Fibroblast of the conjunctiva (primary cell): ENCODE data around the gene DLGAP1.
A peak's percentile ranks its signal among the peaks of the same experiment; 100 is the strongest.
"Not testable (repeated sequence)": the region's sequence is repeated elsewhere in the genome, so short reads cannot be mapped to it uniquely, and the experiment has no call there.

ENCODE experiments used
- DNase-seq: peaks from one replicate; pipeline ENCODE4 v3.0.0-alpha.2; 2010; ENCODE audit warnings: low read depth

The DLGAP1 gene

DNA sequence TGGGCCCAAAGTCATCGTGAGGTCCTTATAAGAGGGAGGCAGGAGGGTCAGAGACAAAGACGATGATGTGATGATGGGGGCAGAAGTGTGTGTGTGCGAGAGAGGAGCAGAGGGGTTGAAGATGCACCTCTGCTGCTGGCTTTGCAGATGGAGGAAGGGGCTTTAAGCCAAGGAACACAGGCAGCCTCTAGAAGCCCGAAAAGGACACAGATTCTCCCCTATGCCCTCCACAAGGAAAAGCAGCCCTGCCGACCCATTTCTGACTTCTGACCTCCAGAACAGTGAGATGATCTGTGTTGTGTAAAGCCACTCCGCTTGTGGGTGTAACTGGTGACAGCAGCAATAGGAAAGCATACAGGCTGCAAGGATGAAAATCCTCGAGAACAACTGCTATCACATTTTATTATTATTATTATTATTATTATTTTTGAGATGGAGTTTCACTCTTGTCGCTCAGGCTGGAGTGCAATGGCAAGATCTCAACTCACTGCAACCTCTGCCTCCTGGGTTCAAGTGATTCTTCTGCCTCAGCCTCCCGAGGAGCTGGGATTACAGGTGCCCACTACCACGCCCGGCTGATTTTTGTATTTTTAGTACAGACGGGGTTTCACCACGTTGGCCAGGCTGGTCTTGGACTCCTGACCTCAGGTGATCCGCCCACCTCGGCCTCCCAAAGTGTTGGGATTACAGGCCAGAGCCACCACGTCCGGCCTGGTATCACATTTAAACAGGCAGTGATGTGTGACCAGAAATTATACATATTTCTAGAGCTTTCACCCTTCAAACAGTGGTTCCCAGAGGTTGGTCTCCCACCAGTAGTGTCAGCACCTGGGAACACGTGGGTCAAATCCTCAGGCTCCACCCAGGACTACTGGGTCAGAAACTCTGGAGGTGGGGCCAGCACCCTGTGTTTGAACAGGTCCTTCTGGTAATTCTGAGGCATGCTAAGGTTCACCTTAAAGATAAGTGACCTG, 834.7 kb downstream of the DLGAP1 start:
- DNase-seq = no peak

DNA sequence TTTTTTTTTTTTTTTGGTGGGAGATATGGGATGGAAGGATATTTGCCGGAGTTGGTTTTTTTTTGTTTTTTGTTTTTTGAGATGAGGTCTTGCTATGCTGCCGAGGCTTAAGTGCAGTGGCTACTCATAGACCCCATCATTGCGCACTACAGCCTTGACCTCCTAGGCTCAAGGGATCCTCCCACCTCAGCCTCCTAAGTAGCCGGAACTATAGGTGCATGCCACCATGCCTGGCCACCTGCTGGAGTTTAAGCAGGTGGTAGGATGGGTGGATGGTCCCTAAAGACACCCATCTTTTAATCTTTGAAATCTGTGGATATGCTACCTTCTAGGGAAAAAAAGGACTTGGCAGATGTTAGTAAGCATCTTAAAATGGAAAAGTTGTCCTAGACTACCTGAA, 835.4 kb downstream of the DLGAP1 start:
- no peak for DNase-seq

DNA sequence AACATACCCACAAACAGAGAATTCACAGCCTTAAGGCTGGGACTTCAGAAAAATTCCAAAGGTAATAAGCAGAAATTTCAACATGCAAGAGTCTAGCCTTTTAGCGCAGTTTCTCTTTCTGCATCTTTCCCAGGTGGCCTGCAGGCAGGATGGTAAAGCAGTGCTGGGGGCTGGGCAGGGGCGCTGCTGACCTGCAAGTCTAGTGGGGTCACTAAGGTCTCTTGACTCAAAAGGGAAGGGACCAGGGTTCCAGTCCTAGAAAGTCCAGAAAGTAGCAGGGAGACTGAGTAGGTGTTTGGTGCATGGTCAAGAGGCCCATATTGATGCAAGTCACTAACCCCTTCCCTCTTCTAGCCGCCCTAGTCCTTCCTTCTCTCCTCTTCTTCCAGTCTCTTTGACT, 835.9 kb downstream of the DLGAP1 start:
- DNase-seq = no peak

DNA sequence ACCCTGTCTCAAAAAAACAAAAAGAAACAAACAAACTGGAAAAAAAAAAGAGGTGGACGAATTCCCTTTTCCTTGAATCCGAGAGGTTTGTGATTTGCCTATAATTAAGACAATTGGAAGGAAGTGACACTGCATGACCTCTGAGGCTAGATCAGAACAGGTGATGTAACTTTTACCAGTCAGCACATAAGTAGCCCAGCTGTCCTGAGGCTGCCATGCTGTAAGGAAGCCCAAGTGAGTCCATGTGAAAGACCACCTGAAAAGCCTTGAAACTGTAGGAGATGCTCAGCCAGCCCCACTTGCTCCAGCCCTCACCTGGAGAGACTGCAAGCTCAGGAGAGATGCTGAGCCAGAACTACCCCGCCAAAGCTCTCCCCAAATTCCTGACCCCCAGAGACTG, 838.4 kb downstream of the DLGAP1 start:
- no peak for DNase-seq

DNA sequence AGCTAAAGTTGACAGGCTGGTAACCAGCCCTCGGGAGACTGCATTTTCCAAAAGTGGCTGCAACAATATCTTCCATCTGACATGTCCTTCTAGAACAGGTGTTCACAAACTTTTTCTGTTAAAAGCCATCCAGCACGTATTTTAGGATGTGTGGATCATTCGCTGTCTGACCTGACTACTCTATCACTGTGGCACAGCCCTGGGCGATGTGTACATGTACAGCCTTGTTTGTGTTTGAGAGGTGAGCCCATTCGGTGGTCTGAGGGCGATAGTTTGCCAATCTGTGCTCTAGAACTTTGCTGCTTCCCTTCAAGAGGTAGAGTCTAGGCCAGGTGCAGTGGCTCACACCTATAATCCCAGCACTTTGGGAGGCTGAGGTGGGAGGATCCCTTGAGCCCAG, 839.0 kb downstream of the DLGAP1 start:
- DNase-seq = no peak

DNA sequence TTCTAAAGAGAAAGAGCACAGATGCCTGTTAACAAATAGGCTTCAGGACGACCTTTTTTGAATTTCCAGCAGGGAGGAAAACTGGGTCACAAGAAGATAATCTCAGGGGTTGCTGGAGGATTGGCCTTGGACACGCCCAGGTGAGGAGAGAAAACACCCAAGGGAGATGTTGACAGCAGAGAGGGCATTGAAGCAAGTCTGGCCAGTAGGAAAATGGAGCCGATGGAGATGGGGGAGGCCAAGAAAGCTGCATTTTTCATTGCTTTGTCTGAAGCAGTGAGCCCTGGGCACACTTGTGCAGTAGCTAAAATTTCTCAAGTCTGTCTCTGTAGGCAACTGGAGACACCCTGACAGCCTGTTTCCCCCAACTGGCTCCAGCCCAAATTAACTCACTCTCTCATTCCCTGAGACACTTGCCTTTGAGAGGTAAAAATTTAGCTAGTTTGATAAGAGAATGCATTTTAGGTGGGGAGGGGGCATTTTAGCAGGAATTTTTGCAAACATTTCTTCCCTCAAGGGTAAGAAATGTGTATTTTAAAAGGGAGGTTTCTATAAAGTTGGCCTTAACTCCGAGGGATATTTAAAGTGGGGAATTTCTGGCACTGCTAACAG, 839.6 kb downstream of the DLGAP1 start:
- DNase-seq = no peak

DNA sequence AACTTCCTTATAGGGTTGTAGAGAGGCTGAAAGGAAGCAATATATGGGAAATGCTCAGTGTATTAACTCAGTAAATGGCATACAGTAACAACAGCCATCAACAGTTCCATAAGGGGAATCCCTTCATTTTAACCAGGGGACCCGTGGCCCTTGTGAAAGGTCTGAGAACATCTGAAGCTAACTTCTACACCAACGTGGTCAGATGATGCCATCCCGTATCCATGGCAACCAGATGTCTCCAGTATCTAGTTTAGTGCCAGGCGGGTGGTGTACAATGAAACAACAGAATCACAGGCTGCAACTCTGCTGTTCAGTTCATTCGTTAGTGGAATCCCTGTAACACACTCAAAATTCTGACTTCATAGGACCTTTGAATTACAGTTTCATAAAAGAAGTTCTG, 842.8 kb downstream of the DLGAP1 start:
- DNase-seq = peak; percentile 54

DNA sequence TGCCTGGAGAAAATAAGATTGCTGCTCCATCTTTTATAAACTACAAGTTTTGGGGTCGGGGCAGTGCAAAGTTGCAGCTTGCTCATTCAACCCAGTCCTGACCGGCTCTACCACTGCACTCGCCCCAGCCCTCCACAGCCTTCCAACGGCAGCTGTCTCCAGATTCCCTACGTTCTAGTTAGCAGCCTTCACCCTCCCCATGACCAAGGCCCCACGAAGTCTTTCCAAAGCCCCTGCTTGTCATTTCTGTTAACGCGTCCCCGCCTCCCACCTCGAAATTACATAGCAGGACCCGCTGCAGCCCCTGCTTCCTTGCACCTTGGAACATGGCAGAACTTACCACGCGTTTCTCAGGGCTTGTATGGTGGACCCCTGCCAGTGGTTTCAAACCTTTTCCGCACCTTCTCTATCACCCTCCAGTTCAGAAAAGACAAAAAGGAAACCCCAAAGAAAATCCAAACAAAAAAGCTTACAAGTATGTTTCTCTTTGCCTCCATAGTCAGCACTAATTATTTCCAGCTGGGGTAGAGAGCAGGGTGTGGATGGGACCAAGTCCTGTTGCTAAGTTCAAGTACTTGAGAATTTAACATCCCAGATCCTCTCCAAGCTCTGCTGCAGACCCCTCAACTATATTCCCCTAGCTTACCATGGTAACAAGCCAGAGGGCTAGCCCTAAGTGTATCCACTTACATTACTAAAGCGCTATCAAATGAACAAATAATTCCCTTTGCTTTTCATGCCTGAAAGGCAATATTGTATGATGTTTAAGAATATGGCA, 843.6 kb downstream of the DLGAP1 start:
- DNase-seq = peak; percentile 51

DNA sequence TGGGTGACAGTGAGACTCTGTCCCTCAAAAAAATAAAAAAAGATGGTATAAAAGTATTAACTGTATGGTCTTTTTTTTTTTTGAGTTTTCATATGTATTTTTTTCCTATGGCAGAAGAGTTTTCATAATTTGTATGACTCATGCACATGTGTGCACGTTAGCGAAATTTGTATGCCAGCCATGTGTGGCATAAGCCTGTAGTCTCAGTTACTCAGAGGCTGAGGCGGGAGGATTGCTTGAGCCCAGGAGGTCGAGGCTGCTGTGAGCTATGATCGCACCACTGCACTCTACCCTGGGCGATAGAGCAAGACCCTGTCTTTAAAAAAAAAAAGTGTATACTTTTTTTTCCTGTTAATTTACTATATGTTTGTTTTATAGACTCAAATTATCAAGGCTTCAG, 844.3 kb downstream of the DLGAP1 start:
- no peak for DNase-seq

DNA sequence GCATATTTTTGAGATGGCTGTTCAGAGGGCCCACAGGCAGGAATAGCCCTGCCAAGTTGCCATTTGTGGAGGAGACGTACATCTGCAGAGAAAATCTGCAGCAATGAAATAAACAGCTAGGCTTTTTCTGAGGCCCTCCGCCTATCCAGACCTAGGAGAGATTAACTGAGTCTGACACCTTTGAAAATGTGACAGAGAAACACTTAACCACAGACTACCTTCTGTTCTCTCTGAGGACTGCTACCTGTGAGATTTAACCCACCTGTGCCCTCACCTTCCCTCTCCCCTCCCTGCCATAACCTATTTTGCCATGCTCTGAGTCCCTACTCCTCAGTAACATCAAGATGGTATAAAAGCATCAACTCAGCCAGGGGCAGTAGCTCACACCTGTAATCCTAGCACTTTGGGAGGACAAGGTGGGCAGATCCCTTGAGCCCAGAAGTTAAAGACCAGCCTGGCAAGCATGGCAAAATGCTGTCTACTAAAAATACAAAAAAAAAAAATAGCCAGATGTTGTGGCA, 844.9 kb downstream of the DLGAP1 start:
- DNase-seq = no peak

DNA sequence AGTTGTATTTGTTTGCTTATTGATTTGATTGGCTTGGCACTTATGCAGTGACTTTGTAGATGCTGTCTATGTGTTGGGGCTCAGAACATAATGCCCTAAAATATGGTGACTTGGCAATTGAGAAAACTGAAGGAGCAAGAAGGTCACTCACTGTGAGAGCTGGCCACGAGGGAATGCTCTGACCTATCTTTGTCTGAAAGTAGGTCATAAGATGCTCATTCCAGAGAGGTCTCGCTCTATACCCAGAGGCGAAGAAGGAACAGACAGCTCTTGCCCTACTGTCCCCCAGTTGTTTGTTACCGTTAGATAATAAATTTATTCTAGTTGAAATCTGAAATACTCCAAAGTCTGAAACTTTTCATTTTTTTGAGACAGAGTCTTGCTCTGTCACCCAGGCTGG, 846.6 kb downstream of the DLGAP1 start:
- no peak for DNase-seq

DNA sequence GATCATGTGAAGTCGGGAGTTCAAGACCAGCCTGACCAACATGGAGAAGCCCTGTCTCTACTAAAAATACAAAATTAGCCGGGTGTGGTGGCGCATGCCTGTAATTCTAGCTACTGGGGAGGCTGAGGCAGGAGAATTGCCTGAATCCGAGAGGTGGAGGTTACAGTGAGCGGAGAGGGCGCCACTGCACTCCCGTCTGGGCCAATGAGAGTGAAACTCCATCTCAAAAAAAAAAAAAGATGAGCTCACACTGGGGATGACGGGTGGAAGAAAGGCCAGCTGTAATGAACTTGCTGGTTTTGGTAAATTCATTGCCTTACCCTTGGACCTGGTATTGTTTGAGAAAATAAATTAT, 847.0 kb downstream of the DLGAP1 start:
- DNase-seq = not testable (repeated sequence)

DNA sequence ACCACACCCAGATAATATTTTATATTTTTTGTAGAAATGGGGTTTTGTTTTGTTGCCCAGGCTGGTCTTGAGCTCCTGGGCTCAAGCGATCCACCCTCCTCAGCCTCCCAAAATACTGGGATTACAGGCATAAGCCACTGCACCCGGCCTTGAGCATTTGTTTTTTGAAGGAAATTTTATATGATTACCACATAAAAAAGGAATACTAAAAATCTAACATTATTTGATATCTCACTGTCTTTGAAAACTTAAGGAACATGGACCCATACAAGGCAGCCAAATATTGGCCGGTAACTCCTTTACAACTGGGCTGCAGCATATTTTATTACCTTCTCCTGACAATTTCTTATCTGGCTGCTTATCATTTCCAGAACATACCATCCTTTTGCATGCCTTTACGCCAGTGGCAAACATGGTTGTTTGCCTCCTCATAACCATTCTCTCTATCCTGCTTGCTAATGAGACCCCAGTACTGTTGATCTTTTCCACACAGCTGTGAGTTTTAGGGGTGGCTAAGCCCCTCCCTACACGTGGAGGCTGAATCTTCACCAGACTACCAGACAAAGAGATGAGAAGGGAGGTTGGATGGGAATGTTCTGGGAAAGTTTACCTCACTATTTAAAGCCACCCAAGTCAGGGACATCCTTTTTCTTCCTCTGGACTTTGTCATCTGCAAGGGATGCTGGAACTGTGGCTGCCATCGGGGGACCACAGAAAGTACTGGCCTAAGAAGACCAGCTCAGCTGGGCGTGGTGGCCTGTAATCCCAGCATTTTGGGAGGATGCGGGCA, 847.6 kb downstream of the DLGAP1 start:
- no peak for DNase-seq

DNA sequence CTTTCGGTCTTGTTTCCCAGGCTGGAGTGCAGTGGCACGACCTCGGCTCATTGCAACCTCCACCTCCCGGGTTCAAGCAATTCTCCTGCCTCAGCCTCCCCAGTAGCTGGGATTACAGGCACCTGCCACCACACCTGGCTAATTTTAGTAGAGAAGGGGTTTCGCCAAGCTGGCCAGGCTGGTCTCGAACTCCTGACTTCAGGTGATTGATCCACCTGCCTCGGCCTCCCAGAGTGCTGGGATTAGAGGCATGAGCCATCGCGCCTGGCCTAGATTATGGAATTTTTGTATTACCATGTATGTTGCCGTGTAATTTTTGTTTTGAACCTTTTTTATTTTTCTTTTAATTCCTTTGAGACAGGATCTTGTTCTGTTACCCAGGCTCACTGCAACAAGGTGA, 848.2 kb downstream of the DLGAP1 start:
- DNase-seq = not testable (repeated sequence)

DNA sequence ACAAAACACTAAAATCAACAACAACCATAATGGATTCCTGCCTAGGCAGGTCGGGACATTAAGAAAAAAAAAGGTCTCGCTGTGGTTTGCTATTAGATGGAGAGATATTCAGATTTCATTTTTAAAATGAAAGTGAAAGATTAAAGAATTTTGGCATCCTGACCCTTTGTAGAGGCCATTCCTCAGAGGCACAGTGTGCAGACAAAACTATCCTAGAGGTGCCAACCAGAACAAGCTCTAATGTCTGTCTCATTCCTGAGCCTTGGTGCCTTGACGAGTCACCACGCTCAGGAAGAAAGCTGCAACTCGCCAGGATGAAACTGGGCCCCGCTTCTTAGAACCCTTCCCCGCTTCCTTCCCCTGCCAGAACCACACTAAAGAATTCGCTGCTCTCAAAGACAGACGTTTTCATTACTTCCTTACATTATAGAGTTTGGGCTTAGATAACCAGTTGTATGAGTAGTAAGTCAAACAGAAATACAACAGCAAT, 849.1 kb downstream of the DLGAP1 start:
- DNase-seq = no peak

DNA sequence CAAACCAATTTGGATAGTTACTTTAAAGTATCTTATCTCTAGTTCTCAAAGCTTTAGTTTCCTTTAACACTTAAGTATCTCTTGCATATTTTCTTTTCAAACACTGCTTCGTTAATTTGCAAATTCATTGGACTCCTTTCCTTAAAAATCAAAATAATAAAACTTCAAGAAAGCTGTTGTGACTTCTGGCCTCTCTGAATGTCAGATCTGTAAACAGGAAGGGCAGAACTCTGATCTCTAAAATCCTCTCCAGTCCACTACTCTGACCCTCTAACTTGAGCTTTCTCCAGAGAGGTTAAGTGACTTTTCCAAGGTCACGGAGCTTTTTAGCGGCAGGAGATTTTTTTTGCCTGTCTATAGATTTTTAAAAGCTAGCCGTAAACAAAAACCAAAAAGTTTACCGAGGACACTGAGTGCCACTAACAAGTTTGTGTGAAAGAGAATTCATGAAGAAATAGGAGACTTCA, 849.6 kb downstream of the DLGAP1 start:
- no peak for DNase-seq

DNA sequence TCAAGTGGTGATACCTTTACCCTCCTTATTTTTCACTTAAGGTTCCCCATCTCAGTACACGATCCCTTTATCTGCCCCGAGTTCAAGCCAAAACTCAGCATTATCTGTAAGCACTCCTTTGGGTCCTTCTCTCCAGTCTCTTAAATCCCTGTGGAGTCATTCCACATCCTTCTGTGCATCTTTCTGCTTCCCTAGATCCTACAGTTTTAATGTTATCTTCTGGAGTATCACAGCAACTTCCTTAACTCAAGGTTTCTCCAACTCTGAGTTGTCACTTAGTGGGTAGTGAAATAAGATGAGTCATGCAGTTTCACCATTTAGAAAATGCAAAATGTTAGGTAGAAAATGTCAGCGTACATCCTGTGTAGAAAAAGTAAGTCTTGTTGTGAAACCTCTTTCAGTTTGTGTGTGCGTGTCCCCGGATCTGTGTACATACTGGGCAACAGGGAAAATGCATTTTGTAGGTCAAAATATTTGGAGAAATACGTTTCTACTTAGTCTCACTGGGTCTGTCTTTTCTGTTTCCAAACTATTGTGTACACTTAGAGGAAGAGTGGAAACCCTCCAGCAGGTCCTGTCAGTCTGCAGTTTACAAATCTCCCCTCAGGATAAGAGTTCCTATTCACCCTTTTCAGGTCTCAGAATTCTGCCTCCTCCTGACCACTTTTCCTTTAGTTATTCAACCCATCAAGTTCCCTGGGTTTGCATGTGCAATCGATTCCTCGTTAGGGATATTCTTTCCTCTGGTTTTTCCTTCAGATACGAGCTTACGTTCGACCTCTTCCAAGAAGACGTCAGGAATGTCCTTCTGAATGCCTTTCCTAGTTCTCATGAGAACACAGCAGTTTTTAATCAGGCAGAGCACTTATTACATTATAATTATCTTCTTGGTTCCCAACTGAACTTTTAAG, 850.4 kb downstream of the DLGAP1 start:
- DNase-seq = peak; percentile 94

DNA sequence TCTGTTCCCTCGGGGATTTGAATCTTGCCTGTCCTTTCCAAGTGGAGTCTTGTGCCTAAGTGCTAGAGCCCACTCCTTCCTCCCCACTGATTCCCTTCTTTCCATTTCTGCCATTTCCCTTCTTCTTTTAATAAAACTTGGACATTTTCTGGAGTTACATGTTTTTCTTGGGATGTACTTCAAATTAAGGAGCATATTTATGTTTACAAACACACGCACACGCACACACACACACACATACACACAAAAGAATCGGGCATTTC, 850.9 kb downstream of the DLGAP1 start:
- DNase-seq = no peak

DNA sequence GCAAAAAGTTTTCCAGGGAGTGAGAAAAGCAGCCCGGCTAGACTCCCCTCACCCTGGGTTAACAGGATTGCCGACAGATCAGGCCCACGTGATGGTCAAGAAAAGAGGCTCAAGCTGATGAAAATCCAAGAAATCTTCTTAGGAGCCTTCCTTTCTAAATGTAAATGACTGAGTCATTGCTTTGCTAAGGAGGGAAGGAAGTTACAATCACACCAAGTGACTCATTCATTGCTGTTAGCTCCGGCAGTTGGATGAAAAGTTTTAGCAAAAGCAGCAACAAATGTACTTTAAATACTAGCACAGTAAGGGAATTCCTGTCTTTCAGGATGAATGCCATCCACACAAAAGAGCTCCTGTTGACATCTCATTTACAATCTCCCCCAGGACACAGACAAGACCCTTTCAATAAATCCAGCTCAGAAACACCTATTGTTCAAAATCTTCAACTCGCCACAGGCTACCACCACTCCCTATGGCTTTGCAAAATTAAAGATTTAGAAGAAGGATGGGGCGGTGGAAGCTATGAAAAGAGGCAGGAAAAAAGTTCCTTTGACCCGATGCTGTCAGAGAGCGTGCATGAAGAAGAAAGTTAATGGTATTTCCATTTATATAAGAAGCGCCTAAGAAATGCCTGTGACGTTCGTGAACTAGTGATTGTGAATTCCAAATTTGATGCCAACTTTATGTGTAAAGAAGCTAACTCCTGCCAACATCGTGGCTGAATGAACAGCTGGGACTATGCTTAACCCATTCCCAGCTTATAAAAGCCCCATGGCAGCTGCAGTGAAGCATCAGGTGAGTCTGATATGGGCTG, 851.5 kb downstream of the DLGAP1 start:
- DNase-seq = peak; percentile 99
